Sigmoid colon (tissue), 4 donors: Measurements from ENCODE around the gene KLK4.

Experiments
- EP300 ChIP-seq, 4 donors: sonication (generic); formaldehyde crosslinking; IDR thresholded peaks; one replicate each; pipeline ENCODE4 v1.6.1; 2017; ENCODE audit warnings: antibody characterized with exemption in 4 of 4
- POLR2A ChIP-seq, 2 donors: fragments of 450-650 bp; IDR thresholded peaks; one replicate each; pipeline ENCODE4 v1.6.1; 2016; ENCODE audit warnings: antibody characterized with exemption in 2 of 2, mild to moderate bottlenecking in 2 of 2, moderate library complexity in 2 of 2
- POLR2AphosphoS5 ChIP-seq, 4 donors: sonication (generic); formaldehyde crosslinking; IDR thresholded peaks; one replicate each; pipeline ENCODE4 v1.6.1; 2017; ENCODE audit warnings: antibody characterized with exemption in 4 of 4
- TF ChIP-seq, protein P1 (sequence below), 4 experiments: fragments of 450-650 bp in 3 of 4; fragments of 200-600 bp in 1 of 4; IDR thresholded peaks; one replicate each; pipeline ENCODE4 v1.5.1; 2016 to 2019; ENCODE audit warnings: antibody characterized with exemption in 4 of 4, mild to moderate bottlenecking in 3 of 4, moderate library complexity in 2 of 4

GRCh38 chr19:50911206-50912101, at the start of gene KLK4:
- TF ChIP-seq, protein P1, sequence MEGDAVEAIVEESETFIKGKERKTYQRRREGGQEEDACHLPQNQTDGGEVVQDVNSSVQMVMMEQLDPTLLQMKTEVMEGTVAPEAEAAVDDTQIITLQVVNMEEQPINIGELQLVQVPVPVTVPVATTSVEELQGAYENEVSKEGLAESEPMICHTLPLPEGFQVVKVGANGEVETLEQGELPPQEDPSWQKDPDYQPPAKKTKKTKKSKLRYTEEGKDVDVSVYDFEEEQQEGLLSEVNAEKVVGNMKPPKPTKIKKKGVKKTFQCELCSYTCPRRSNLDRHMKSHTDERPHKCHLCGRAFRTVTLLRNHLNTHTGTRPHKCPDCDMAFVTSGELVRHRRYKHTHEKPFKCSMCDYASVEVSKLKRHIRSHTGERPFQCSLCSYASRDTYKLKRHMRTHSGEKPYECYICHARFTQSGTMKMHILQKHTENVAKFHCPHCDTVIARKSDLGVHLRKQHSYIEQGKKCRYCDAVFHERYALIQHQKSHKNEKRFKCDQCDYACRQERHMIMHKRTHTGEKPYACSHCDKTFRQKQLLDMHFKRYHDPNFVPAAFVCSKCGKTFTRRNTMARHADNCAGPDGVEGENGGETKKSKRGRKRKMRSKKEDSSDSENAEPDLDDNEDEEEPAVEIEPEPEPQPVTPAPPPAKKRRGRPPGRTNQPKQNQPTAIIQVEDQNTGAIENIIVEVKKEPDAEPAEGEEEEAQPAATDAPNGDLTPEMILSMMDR (IDR thresholded peaks at IDR 0.05), result no peak
- TF ChIP-seq POLR2AphosphoS5 (IDR thresholded peaks at IDR 0.05) (no peak), POLR2A (IDR thresholded peaks at IDR 0.05) (no peak), EP300 (IDR thresholded peaks at IDR 0.05) (no peak)
